Rectal smooth muscle tissue (tissue), 1 donor: ENCODE results near the gene DSC3.

Source experiments
- H3K27ac ChIP-seq: one replicate; pipeline ENCODE4 v1.7.0; 2013; ENCODE audit warnings: low read depth, low read length, inconsistent platforms
- H3K27me3 ChIP-seq: one replicate; pipeline ENCODE4 v1.7.0; 2013; ENCODE audit warnings: low read length; ENCODE audit not compliant: control insufficient read depth, insufficient read depth
- H3K36me3 ChIP-seq: one replicate; pipeline ENCODE4 v1.7.0; 2013; ENCODE audit warnings: low read length; ENCODE audit not compliant: control insufficient read depth, insufficient read depth
- H3K4me1 ChIP-seq: one replicate; pipeline ENCODE4 v1.7.0; 2013; ENCODE audit warnings: low read length; ENCODE audit not compliant: control insufficient read depth, insufficient read depth
- H3K4me3 ChIP-seq: one replicate; pipeline ENCODE4 v1.7.0; 2013; ENCODE audit warnings: low read length
- H3K9ac ChIP-seq: one replicate; pipeline ENCODE4 v1.7.0; 2013; ENCODE audit warnings: low read length

Gene DSC3

GRCh38 chr18:30954262-30954661 lies 88.3 kb downstream of the DSC3 start:
- Histone ChIP-seq H3K4me1 (no peaks in the 10 kb centered on the region), H3K27ac (no peak overlapping the region), H3K27me3 (no peaks in the 10 kb centered on the region), H3K9ac (no peak overlapping the region), H3K4me3 (no peak overlapping the region), H3K36me3 (no peaks in the 10 kb centered on the region)

- H3K4me3 ChIP-seq, result no peak overlapping the region
- no peaks in the 10 kb centered on the region for H3K27me3 ChIP-seq
- H3K27ac ChIP-seq, result no peak overlapping the region
- H3K9ac ChIP-seq, result no peak overlapping the region
- H3K4me1 ChIP-seq, result no peaks in the 10 kb centered on the region
- H3K36me3 ChIP-seq, result no peaks in the 10 kb centered on the region
Observed at GRCh38 chr18:30945761-30946160, 96.8 kb downstream of the DSC3 start.

- Histone ChIP-seq H3K4me1 (no peaks in the 10 kb centered on the region), H3K9ac (no peak overlapping the region), H3K36me3 (no peaks in the 10 kb centered on the region), H3K27ac (no peak overlapping the region), H3K27me3 (no peaks in the 10 kb centered on the region), H3K4me3 (no peak overlapping the region)
Observed at GRCh38 chr18:30944773-30945417, 97.6 kb downstream of the DSC3 start.

DNA sequence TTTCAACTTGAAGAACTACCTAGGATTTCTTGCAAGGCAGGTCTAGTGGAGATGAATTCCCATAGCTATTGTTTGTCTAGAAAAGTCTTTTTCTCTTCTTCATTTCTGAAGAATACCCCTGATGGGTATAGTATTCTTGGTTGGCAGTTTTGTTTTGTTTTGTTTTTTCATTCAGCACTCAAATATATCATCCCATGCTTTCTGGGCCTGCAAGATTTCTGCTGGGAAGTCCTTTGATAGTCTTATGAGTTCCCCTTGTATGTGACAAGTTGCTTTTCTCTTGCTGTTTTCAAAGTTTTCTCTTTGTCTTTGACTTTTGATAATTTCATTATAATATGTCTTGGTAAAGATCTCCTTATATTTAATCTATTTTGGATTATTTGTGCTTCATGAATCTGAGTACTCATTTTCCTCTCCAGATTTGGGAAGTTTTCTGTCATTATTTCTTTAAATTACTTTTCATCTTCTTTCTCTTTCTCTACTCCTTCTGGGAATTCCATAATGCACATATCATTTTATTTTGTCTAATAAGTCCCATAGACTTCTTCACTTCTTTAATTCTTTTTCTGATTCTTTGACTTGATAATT lies 101.5 kb downstream of the DSC3 start:
- no peaks in the 10 kb centered on the region for H3K4me1 ChIP-seq
- no peaks in the 10 kb centered on the region for H3K36me3 ChIP-seq
- H3K4me3 ChIP-seq, result no peak overlapping the region
- H3K9ac ChIP-seq, result no peak overlapping the region
- H3K27ac ChIP-seq, result no peak overlapping the region
- no peaks in the 10 kb centered on the region for H3K27me3 ChIP-seq
